Measurements from ENCODE around the gene SP100.
"Not testable (repeated sequence)": the region's sequence is repeated elsewhere in the genome, so short reads cannot be mapped to it uniquely, and the experiment has no call there.

SP100 gene

GRCh38 chr2:230419181-230419580, 3.2 kb downstream of the SP100 start:
- DNase-seq (ENCODE audit: low read depth in 2 of 2): no peak

- DNase-seq (ENCODE audit: low read depth in 2 of 2): no peak
Observed at GRCh38 chr2:230422149-230422548, 6.1 kb downstream of the SP100 start.

- DNase-seq (ENCODE audit: low read depth in 2 of 2): no peak
Observed at GRCh38 chr2:230423851-230424458, 8.0 kb downstream of the SP100 start.

DNA sequence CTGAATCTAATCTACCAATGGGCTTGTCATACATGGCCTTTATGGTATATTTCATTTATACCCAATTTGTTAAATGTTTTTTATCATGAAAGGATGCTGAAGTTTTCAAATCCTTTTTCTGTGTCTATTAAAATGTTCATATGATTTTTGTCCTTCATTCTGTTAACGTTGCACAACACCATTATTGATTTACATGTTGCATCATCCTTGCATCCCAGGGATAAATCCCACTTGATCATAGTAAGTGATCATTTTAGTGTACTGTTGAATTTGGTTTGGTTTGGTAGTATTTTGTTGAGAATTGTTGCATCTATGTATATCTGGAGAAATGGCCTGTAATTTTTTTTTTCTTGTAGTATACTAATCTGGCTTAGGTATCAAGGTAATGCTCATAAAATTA, 9.4 kb downstream of the SP100 start:
- DNase-seq (ENCODE audit: low read depth in 2 of 2): no peak

DNA sequence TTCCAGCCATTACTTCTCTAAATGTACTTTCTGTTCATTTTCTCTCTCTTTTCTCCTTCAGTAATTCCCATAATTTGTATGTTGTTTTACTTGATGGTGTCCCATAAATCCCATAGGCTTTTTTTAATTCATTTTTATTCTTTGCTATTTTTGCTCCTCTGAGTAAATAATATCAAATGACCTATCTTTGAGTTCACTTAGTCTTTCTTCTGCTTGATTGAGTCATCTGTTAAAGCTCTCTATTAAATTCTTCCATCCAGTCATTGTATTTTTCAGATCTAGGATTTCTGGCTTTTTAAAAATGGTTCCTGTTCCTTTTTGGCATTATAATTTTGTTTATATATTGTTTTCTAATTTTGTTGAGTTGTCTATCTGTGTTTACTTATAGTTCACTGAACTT, 13.5 kb downstream of the SP100 start:
- DNase-seq (ENCODE audit: low read depth in 2 of 2): no peak

- no peak for DNase-seq (ENCODE audit: low read depth in 2 of 2)
Observed at GRCh38 chr2:230430957-230431910, 15.2 kb downstream of the SP100 start.

DNA sequence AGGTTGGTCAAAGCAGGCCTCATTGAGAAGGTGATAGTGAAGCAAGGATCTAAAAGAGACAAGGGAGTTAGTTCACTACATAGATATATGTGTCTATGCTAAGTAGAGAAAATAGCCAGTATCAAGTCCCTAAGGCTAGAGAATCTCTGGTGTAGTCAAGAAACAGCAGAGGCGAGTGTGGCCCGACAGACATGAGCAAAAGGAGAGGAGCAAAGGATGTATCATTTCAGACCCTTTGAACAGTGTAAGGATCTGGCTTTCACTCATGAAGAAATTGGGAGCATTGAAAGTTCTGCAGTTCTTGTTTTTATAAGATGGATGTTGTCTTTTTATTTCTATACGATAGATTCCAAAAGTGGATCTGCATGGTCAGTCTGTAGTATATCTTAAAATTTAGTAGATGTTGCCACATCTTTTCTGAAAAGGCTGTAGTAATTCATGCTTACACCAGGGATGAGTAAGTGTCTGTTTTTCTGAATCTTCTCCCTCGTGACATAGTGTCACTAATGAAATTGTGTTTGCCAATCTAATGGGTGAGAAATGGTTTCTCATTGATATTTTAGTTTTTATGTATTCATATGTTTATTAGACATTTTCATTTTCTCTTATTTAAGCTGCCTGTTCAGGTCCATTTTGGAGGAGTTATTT, 18.8 kb downstream of the SP100 start:
- no peak for DNase-seq (ENCODE audit: low read depth in 2 of 2)

DNA sequence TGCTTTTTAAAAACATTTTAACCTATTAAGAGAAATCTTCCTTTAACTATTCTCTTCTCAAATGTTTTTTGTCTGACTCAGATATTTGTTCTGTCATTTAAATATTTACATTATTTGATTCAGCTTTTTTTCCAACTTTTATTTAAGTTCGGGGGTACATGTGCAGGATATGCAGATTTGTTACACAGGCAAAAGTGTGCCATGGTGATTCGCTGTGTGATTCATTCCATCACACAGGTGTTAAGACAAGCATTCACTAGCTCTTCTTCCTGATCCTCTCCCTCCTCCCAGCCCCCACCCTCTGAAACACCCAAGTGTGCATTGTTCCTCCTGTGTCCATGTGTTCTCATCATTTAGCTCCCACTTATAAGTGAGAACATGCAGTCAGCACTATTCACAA, 19.4 kb downstream of the SP100 start:
- no peak for DNase-seq (ENCODE audit: low read depth in 2 of 2)

DNA sequence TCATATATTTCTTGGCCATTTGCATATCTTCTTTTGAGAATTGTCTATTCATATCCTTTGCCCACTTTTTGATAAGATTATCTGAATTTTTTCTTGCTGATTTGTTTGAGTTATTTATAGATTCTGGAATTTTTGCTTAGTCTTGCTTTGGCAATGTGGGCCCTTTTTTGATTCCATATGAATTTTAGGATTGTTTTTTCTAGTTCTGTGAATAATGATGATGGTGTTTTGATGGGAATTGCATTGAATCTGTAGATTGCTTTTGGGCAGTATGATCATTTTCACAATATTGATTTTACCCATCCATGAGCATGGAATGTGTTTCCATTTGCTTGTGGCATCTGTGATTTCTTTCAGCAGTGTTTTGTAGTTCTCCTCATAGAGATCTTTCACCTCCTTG, 23.1 kb downstream of the SP100 start:
- not testable (repeated sequence) for DNase-seq (ENCODE audit: low read depth in 2 of 2)

GRCh38 chr2:230439590-230439989, 23.6 kb downstream of the SP100 start:
- no peak for DNase-seq (ENCODE audit: low read depth in 2 of 2)

DNA sequence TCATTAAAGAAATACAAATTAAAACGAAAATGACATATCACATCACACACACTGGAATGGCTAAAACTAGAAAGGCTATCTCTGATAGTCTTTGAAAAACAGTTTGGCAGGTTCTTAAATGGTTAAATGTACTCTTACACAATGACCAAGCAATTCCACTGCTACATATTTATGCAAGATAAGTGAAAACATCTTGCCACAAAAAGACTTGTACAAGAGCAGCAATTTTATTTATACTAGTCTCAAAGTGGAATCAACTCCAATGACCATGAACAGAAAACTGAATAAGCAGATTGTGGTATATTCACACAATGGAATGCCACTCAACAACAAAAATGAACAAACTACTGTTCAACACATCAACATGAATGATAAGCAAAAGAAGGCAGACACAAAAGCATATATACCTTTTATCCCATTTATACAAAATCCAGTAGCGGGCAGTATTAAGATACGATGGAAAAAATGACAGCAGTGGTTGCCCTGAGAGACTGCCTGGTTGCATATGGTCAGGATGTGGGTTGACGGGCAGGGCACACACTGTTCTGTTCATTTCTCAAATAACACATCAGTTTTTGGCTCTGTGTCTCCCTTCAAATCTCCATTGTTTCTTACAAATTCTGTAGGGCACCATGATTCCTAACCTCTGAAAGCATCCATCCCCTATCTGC, 25.4 kb downstream of the SP100 start:
- peak; percentile 28 to 30 for DNase-seq (ENCODE audit: low read depth in 2 of 2)

GRCh38 chr2:230443541-230443940, 27.5 kb downstream of the SP100 start:
- DNase-seq (ENCODE audit: low read depth in 2 of 2): no peak

- no peak for DNase-seq (ENCODE audit: low read depth in 2 of 2)
Observed at GRCh38 chr2:230444832-230445231, 28.8 kb downstream of the SP100 start.

DNA sequence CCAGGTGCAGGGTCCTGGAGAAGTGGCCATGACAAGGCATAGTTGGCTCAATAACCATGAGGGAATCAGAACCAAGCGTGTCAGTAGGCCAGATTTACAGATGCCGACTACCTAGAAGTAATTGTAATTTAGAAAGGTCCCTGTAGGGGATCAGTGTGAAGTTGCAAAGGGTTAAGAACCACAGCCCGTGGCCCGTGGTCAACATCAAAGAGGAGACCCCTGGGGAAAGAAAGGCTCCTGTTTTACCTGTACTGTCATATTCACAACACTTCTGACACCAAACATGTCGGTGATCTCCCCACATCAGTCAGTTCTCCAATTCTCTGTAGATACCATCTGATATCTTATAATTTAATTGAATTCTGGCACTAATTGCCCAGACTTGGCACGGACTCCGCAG, 31.0 kb downstream of the SP100 start:
- DNase-seq (ENCODE audit: low read depth in 2 of 2): no peak

DNA sequence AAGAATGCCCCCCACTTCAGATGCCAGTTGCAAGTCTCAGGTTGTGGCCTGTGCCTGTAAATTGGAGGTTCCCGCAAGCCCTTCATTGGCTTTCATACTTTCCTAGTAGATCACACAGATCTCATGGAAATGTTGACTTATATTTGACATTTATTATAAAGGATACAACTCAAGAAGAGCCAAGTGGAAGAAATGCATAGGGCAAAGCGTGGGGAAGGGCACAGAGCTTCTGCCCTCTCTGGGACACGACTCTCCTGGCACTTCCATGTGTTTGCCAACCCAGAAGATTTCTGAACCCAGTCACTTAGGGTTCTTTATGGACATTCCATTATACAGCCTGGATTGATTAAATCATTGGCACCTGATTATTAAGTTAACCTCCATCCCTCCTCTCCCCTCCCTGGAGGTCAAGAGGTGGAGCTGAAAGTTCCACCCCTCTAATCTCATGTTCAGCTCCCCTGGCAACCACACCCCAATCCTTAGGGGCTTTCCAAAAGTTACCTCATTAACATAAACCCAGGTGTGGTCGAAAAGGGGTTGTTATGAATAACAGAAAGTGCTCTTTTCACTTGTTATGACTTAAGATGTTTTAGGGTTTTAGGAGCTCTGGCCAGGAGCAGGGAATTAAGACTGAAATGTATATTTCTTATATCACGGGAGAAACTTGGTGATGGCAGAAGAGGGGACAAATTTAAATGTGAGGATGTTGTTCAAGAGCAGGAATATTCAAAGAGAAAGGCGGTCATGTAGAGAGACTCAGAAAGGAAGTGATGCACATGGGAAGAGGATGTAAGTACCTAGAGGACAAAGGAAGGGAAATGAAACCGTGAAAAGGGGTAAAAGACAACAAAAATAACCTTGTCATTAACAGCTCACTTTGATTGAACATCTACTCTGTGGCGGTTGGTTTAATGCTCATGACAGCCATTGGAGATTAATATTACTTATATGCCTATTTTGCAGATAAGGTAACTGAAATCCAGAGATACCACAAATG, 31.8 kb downstream of the SP100 start:
- no peak for DNase-seq (ENCODE audit: low read depth in 2 of 2)

DNA sequence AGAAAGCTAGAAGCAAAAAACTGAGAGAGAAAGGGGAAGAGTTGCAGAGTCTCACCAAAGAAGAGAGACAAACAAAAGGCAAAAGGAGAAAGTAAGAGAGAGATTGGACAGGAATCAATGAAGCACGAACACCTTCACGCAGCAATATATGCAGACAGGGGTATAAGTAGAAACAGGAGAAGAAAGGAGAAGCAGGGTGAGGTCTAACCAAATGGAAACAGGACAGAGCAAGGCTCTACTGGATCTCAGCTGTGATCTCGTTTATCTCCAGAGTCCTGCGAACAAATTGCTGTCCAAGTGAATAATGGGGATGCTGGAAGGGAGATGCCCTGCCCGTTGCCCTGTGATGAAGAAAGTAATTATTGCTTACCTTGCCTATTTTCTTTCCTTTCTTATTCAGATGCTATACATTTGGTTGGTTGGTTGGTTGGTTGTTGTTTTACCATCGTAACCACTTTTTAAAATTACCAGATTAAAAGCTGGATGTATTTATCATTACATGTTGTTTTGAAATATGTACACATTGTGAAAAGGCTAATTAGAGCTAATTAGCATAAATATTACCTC, 34.0 kb downstream of the SP100 start:
- DNase-seq (ENCODE audit: low read depth in 2 of 2): no peak

DNA sequence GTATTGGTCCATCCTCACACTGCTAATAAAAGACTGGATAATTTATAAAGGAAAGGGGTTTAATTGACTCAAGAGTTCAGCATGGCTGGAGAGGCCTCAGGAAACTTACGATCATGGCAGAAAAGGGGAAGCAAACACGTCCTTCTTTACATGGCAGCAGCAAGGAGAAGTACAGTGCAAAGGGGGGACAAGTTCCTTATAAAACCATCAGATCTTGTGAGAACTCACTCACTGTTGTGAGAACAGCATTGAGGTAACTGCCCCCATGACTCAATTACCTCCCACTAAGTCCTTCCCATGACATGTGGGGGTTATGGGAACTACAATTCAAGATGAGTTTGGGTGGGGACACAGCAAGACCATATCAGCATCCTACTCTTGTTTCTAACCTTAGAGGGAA, 37.0 kb downstream of the SP100 start:
- DNase-seq (ENCODE audit: low read depth in 2 of 2): no peak

DNA sequence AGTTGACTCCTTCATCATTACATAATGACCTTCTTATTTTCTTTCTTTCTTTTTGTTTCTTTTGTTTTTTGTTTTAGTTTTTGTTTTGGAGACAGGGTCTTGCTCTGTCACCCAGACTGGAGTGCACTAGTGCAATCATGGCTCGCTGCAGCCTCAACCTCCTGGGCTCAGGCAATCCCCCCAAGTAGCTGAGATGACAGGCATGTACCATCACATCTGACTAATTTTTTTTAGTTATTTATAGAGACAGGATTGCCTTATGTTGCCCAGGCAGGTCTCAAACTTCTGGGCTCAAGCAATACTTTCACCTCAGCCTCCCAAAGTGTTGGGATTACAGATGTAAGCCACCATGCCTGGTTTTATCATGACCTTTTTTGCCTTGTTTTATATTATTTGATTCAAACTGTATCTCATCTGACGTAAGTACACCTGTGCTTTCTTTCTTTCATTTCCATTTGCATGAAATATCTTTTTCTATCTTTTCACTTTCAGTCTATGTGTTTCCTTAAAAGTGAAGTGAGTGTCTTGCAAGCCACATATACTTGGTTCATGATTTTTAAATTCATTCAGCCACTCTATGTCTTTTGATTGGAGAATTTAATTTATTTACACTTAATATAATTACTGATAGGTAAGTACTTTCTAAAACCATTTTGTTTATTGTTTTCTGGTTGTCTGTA, 39.1 kb downstream of the SP100 start:
- DNase-seq (ENCODE audit: low read depth in 2 of 2): no peak

DNA sequence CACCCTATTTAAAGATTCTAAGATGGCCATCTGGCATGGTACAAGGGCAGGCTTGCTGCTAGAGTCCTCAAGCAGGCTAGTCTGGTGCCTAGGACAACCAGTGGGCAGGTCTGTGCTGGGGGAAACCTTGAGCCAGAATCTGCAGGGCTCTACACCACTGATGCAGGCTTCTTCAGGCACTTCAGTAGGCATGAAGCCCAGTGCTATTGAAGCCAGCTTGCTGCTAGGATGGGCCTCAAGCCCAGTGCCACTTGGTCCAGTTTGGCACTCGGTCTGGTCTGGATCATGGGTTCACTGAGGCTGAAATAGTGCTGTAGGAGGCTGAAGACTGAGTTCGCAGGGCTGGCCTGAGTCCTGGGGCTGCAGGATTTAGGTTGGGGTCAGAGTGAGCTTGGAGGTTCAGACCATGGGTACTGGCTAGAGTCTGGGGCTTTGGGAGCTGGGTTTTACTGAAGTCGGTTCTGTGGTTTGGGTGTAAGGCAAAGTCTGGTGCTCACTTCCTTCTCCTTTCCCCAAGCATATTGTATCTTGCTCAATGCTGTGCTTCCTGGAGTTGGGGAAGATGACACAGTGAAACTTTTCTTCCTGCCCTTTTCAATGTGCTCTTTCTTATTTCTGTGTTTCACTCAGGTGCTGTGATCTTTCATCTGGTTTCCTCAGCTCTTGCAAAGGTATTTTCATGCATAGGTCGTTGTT, 41.2 kb downstream of the SP100 start:
- DNase-seq (ENCODE audit: low read depth in 2 of 2): no peak
